Parietal lobe (tissue), 2 donors: ENCODE results near the gene LARP1. TPM values are rescaled to one million over a fixed set of nuclear protein-coding genes. Genes with fewer than 3 reads are reported as not detected.

ENCODE experiments used
- small RNA-seq: library from RNA; depleted of rRNA; stranded (forward); fragments of <200 nt; gene quantifications from one replicate; pipeline ENCODE3, GENCODE V24; 2014; ENCODE audit warnings: low replicate concordance
- total RNA-seq: library from RNA; depleted of rRNA; stranded (reverse); fragments of >200 nt; gene quantifications from one replicate; pipeline ENCODE4 v1.2.3, GENCODE V29; 2014

LARP1 gene
- total RNA-seq: 63.2 TPM

DNA sequence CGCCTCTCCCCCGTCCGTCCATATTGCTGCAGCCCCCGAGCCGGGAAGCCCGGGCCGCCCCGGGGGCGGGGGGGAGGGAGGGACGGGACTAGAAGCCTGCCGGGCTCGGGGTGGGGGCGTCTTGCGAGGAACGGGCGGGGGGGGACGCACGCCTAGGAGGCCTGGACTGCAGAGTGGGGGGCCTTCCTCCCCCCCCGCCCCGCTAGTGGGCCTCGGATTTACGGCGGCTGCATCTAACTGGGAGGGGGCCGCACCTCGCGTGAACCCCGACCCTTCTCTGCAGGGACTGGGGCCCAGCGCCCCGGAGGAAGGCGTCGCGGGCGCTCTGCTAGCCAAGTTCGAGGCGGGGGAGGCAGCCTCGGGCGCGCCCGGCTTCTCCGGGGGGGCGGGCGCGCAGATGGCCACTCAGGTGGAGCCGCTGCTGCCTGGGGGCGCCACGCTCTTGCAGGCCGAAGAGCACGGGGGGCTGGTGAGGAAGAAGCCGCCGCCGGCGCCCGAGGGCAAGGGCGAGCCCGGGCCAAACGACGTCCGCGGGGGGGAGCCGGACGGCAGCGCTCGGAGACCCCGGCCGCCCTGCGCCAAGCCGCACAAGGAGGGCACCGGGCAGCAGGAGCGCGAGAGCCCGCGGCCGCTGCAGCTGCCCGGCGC lies at the start of gene LARP1:
TSS of gene LARP1 (plus strand) at position 17 of the 648 bp plus-strand sequence. CDS start at position 398, 381 bp downstream.

DNA sequence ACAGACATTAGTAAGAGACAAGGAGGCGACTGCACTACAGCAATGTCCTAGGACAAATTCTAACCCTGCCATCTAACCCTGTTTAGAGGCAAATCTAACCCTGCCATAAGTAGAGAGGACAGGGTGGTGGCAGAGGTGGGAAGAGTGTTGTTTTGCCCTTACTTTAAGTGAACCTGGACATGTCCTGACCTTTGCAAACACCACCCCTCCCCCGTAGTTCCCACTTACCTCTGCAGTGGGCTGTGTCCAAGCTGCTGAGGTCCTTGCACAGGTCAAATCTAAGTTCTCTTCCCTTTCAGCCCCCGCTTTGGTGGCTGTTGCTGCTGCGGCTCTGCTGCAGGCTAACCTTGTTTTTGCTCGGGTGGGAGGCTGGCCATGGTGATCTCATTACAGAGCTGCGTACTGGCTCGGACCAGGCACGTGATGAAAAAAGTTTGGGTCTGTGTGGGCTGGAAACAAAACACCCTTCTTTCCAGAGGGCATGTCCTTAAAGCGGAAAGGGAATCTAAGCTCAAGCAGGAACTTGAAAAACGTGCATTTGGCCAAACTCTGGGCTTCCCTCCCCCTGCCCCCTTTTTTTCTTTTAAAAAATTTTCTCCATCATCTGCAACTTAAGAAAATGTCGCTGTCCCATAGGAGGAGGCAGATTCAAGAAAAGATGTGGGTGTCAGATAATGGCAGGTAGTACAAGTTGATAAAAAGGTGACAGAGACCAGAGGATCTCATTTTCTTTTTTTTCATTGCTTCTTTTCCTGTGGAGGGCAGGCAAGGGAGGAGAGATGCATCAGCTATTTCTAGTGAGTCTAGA lies 95.3 kb downstream of the LARP1 start, which contains the start of gene FAXDC2:
TSS of gene FAXDC2 (minus strand) at position 349 of the 808 bp plus-strand sequence. CDS start 12,425 bp downstream, outside the sequence.

DNA sequence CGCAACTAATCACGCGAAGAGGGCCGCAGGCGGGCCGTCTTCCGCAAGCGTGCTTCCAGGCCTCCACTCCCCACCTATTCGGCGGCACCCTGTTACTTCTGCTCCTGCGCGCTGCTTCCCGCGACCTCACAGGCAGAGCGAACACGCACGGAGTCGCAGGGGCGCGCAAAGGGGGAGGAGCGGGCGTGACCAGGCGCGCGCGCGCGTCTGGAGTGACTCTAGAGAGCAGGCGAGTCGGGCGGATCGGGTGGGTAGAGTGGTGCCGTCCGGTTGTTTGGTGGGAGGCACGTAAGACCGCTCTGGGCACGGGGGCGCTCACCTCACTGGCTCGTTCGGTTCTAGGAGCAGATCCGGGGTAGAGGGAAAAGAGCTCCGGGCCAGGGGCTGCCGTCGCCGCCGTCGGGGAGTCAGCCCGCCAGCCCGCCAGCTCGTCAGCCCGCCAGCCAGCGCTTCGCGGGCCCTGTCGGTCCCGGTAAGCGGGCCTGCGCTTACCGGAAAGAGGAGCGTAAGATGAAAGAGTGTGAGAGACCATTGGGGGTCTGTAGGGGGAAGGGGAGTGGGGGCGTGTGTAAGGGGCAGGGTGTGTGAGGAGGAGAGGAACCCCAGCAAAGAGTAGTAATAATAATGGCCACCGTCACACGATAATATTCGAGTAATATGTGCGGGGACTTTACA lies 103.3 kb downstream of the LARP1 start, which contains the start of gene CNOT8:
TSS of gene CNOT8 (plus strand) at position 331 of the 675 bp plus-strand sequence. CDS start 4,652 bp downstream, outside the sequence.

Small RNA genes lying within 50 kb of the gene (small RNA-seq; reads per million reads assigned to genes)
- gene MIR378H (not detected), gene RF00019 (not detected)

Other genes starting within 250 kb of the LARP1 start
- 14.7 TPM for gene FAXDC2, start 95.2 kb downstream of the LARP1 start, total RNA-seq
- 106 TPM for gene CNOT8, start 103.2 kb downstream of the LARP1 start, total RNA-seq
- gene GEMIN5, start 182.8 kb downstream of the LARP1 start, total RNA-seq: 25.4 TPM
- gene MRPL22, start 185.7 kb downstream of the LARP1 start, total RNA-seq: 19.4 TPM